ENCODE measurements around the gene CTAG2.
"Not testable (repeated sequence)": the region's sequence is repeated elsewhere in the genome, so short reads cannot be mapped to it uniquely, and the experiment has no call there.

CTAG2 gene

DNA sequence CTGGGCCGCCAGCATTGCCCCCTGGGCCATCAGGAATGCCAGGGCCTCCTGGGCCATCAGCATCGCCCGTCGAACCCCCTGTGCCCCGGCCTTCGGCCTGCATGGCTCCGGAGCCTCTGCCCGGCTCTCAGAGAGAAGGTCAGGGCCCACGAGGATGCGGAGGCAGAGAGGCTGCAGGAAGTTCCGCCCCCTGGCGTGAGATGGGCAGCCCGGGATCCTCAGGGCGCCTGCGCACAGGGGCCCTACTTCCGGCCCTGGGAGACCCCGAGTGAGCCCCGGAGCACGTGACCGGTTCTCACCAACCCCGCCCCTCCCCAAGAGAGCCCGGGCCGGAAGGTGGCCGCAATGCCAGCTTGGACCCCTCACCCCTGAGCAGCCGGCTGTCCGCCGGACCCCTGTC is at the start of gene CTAG2:
Gene CTAG2 (minus strand): TSS at position 167 of the 400 bp plus-strand sequence. CDS start 64 bp downstream, at position 103.
- H3K36me3 ChIP-seq; H3K27me3 ChIP-seq; H3K4me1 ChIP-seq; intact Hi-C loops (cut with DNase I; ENCODE audit: low total_unique reads); DNase-seq; H3K27ac ChIP-seq; H3K4me3 ChIP-seq; H3K9me3 ChIP-seq: not testable (repeated sequence)

DNA sequence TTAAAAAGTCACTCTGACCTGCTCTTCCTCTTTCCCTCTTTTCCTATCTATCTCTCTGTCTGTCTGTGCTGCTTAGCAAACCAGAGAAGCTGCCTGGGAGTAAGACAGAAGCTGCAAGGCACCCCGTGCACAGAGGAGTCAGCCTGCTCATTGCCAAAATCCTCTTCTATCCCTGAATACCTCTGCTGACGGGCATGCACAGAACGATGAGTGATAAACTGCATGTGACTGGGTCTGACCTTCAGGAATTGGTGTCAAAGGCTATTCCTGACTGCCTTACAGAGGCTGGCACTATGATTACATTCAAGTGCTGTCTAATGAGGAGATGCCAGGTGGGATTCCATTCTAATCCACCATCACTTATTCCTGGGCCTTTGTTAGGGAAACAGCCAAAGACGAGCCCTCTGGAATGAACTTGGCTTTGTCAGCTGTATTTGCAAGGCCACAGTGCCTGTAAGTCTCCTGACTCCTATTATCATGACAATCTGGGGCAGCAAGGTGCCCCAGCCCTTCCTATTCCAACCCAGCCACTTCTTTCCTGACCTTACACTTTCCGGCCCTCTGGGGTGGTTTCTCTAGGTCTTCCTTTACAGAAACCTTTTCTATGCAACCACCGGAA is 45.4 kb upstream of the CTAG2 start:
- TF ChIP-seq, protein P1, sequence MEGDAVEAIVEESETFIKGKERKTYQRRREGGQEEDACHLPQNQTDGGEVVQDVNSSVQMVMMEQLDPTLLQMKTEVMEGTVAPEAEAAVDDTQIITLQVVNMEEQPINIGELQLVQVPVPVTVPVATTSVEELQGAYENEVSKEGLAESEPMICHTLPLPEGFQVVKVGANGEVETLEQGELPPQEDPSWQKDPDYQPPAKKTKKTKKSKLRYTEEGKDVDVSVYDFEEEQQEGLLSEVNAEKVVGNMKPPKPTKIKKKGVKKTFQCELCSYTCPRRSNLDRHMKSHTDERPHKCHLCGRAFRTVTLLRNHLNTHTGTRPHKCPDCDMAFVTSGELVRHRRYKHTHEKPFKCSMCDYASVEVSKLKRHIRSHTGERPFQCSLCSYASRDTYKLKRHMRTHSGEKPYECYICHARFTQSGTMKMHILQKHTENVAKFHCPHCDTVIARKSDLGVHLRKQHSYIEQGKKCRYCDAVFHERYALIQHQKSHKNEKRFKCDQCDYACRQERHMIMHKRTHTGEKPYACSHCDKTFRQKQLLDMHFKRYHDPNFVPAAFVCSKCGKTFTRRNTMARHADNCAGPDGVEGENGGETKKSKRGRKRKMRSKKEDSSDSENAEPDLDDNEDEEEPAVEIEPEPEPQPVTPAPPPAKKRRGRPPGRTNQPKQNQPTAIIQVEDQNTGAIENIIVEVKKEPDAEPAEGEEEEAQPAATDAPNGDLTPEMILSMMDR (IDR thresholded peaks at IDR 0.05) = no peak
- DNase-seq = no peak
- intact Hi-C loops (cut with DNase I; ENCODE audit: low total_unique reads) = no loop called here
- no peaks in the 10 kb centered on the region for H3K4me1 ChIP-seq
- H3K36me3 ChIP-seq = peaks cover 4 to 16% (median 10%) of the 10 kb centered on the region in 3 donors
- H3K9me3 ChIP-seq = no peaks in the 10 kb centered on the region
- no peak overlapping the region for H3K27ac ChIP-seq
- H3K4me3 ChIP-seq = no peak overlapping the region
- H3K27me3 ChIP-seq = no peaks in the 10 kb centered on the region

DNA sequence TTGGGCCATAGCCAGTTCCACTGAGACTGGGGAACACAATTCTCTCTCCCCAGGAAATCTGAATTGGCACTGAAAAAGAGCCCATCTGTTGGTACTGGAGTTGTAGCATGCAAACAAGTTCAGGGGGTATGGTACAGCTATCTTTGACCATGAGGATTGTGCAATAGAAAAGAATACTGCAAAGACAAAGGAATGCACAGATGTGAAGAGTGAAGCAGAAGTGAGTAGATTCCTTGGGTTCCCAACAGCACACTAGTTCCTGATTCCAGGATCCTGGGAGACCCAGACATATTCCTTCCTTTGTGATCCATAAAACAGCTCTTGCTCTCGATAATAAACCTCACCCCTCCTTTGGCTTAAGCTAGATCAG is 43.3 kb upstream of the CTAG2 start:
- Histone ChIP-seq H3K4me1 (no peaks in the 10 kb centered on the region), H3K36me3 (peaks cover 4 to 16% (median 15%) of the 10 kb centered on the region in 3 donors), H3K27ac (no peak overlapping the region), H3K27me3 (no peaks in the 10 kb centered on the region), H3K9me3 (no peaks in the 10 kb centered on the region), H3K4me3 (no peak overlapping the region)
- intact Hi-C loops (cut with DNase I; ENCODE audit: low total_unique reads) = no loop called here
- TF ChIP-seq, protein P1 (IDR thresholded peaks at IDR 0.05) = no peak
- DNase-seq = no peak

DNA sequence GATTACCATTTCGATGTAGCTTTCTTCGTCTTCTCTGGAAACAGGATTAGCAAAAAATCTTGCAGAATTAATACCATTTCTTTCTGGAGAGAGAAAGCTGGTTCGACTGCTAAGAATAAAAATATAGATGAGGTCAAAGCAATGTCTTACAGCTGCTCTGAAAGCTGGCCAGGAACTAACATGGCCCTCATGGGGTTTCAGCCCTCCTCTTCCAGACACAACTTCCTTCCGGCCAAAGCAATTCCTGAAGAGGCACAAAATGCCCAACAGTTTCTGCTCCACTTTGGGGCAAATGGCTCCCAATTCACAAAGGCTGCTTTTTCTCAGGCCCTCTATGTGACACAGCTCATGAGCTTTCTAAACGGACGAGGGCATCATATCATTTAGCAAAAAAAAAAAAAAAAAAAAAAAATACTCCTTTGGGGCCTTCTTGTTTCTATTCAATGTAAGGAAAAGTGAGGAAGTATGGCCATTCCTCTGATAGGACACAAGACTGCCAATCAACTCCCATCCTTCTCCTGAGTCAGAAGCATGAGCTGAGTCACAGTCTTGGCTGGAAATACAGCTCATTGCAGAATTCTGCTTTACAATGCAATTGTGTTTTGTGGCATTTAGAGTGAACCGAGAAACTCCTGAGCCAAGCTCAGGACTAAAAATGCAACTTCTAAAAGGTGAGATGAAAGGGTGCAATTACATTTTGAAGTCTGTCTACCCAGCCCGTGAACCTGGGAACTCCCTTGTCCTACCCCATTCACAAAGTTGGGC is 42.7 kb upstream of the CTAG2 start:
- H3K4me3 ChIP-seq = no peak overlapping the region
- no peaks in the 10 kb centered on the region for H3K4me1 ChIP-seq
- TF ChIP-seq, protein P1 (IDR thresholded peaks at IDR 0.05) = no peak
- DNase-seq = no peak
- peaks cover 4 to 16% (median 15%) of the 10 kb centered on the region in 3 donors for H3K36me3 ChIP-seq
- intact Hi-C loops (cut with DNase I; ENCODE audit: low total_unique reads) = no loop called here
- H3K27me3 ChIP-seq = no peaks in the 10 kb centered on the region
- H3K9me3 ChIP-seq = no peaks in the 10 kb centered on the region
- no peak overlapping the region for H3K27ac ChIP-seq

DNA sequence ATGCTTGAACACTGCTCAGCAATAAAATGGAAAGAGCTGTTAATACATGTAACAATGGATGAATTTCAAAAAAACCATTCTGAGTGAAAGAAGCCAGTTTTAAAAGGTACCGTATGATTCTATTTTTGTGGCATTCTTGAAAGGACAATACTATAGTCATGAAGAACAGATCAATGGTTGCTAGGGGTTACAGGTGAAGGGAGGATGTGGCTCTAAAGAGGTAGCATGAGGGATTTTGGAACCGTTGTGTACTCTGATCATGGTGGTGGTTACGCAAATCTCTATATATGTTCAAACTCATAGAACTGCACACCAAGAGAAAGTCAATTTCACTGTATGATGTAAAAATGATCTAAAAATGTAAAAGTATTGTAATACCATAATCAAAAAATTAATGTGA is 40.0 kb upstream of the CTAG2 start:
- Histone ChIP-seq H3K9me3 (no peaks in the 10 kb centered on the region), H3K4me1 (no peaks in the 10 kb centered on the region), H3K4me3 (no peak overlapping the region), H3K27me3 (no peaks in the 10 kb centered on the region), H3K36me3 (peaks cover 2 to 6% (median 4%) of the 10 kb centered on the region in 3 donors), H3K27ac (no peak overlapping the region)
- DNase-seq = no peak
- intact Hi-C loops (cut with DNase I; ENCODE audit: low total_unique reads) = no loop called here
- TF ChIP-seq, protein P1 (IDR thresholded peaks at IDR 0.05) = no peak

DNA sequence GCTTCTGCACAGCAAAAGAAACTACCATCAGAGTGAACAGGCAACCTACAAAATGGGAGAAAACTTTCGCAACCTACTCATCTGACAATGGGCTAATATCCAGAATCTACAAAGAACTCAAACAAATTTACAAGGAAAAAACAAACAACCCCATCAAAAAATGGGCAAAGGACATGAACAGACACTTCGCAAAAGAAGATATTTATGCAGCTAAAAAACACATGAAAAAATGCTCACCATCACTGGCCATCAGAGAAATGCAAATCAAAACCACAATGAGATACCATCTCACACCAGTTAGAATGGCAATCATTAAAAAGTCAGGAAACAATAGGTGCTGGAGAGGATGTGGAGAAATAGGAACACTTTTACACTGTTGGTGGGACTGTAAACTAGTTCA is 37.1 kb upstream of the CTAG2 start:
- DNase-seq; H3K27ac ChIP-seq; H3K36me3 ChIP-seq; H3K27me3 ChIP-seq; intact Hi-C loops (cut with DNase I; ENCODE audit: low total_unique reads); H3K9me3 ChIP-seq; H3K4me1 ChIP-seq; H3K4me3 ChIP-seq: not testable (repeated sequence)

DNA sequence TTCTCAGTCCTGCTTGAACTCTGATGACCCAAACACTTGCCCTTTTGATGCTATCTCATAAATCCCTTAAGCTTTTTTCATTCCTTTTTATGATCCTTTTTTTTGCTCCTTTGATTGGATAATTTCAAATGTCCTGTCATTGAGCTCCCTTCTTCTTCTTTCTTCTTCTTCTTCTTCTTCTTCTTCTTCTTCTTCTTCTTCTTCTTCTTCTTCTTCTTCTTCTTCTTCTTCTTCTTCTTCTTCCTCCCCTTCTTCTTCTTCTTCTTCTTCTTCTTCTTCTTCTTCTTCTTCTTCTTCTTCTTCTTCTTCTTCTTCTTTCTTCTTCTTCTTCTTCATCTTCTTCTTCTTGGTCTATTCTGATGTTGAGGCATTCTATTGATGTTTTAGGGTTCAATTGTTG is 18.7 kb upstream of the CTAG2 start:
- not testable (repeated sequence) for H3K27me3 ChIP-seq, H3K27ac ChIP-seq, DNase-seq, H3K4me3 ChIP-seq, H3K36me3 ChIP-seq, H3K4me1 ChIP-seq
- peaks cover 0 to 19% (median 16%) of the 10 kb centered on the region in 3 donors for H3K9me3 ChIP-seq
- intact Hi-C loops (cut with DNase I; ENCODE audit: low total_unique reads) = loop anchor here (5.0 kb wide), 1 partner anchor 1855 kb away; no protein-coding TSS in a partner anchor

DNA sequence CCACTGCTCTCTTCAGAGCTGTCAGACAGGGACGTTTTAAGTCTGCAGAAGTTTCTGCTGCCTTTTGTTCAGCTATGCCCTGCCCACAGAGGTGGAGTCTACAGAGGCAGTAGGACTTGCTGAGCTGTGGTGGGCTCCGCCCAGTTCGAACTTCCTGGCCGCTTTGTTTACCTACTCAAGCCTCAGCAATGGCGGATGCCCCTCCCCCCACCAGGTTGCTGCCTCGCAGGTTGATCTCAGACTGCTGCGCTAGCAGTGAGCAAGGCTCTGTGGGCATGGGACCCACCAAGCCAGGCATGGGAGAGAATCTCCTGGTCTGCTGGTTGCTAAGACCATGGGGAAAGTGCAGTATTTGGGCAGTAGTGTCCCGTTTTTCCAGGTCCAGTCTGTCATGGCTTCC is 17.5 kb upstream of the CTAG2 start:
- H3K27me3 ChIP-seq, H3K36me3 ChIP-seq, DNase-seq, H3K4me3 ChIP-seq, H3K27ac ChIP-seq, H3K4me1 ChIP-seq: not testable (repeated sequence)
- peaks cover 0 to 19% (median 16%) of the 10 kb centered on the region in 3 donors for H3K9me3 ChIP-seq
- intact Hi-C loops (cut with DNase I; ENCODE audit: low total_unique reads) = loop anchor here (5.0 kb wide), 1 partner anchor 1854 kb away; no protein-coding TSS in a partner anchor

All from tibial artery (tissue), 4 donors.